T-helper 2 cell treated with Interferon-gamma antibody and Interleukin-4, amounts not matched to agents 5 μg/mL and 100 μg/mL, for 36 hours (primary cell): ENCODE data around the gene DGLUCY.
A peak's percentile ranks its signal among the peaks of the same experiment; 100 is the strongest.
"Not testable (repeated sequence)": the region's sequence is repeated elsewhere in the genome, so short reads cannot be mapped to it uniquely, and the experiment has no call there.

ENCODE experiments used
- DNase-seq: peaks from one replicate; pipeline ENCODE4 v3.0.0; 2021; ENCODE audit warnings: low spot score
- H3K27ac Mint-ChIP-seq: one replicate; pipeline ENCODE4 v1.8.0; 2021; ENCODE audit warnings: mild to moderate bottlenecking, mixed read lengths
- H3K27me3 Mint-ChIP-seq: one replicate; pipeline ENCODE4 v1.8.0; 2021; ENCODE audit warnings: low read depth, mixed read lengths
- H3K36me3 Mint-ChIP-seq: one replicate; pipeline ENCODE4 v1.8.0; 2021; ENCODE audit warnings: low read depth, mixed read lengths
- H3K4me1 Mint-ChIP-seq: one replicate; pipeline ENCODE4 v1.8.0; 2021; ENCODE audit warnings: low read depth, mixed read lengths
- H3K4me3 Mint-ChIP-seq: one replicate; pipeline ENCODE4 v1.8.0; 2022; ENCODE audit warnings: mild to moderate bottlenecking, moderate library complexity, mixed read lengths
- H3K9me3 Mint-ChIP-seq: one replicate; pipeline ENCODE4 v1.8.0; 2021; ENCODE audit warnings: mixed read lengths

The DGLUCY gene

GRCh38 chr14:91116913-91117588 is 3.2 kb downstream of the DGLUCY start:
- Mint-ChIP-seq H3K9me3 (peaks cover 9% of the 10 kb centered on the region), H3K4me1 (peaks cover 68% of the 10 kb centered on the region), H3K36me3 (peaks cover 62% of the 10 kb centered on the region), H3K4me3 (peak overlapping the region; percentile 94), H3K27ac (peak overlapping the region; percentile 97), H3K27me3 (no peaks in the 10 kb centered on the region)
- DNase-seq: peak; percentile 29

- Mint-ChIP-seq H3K9me3 (peaks cover 9% of the 10 kb centered on the region), H3K4me1 (peaks cover 65% of the 10 kb centered on the region), H3K27ac (no peak overlapping the region), H3K27me3 (no peaks in the 10 kb centered on the region), H3K4me3 (no peak overlapping the region), H3K36me3 (peaks cover 62% of the 10 kb centered on the region)
- DNase-seq: no peak
Observed at GRCh38 chr14:91117960-91118359, 4.1 kb downstream of the DGLUCY start.

GRCh38 chr14:91118511-91119068 is 4.7 kb downstream of the DGLUCY start:
- Mint-ChIP-seq H3K9me3 (peaks cover 9% of the 10 kb centered on the region), H3K4me1 (peaks cover 63% of the 10 kb centered on the region), H3K27ac (peak overlapping the region; percentile 22), H3K27me3 (no peaks in the 10 kb centered on the region), H3K36me3 (peaks cover 62% of the 10 kb centered on the region), H3K4me3 (peak overlapping the region; percentile 35)
- DNase-seq: no peak

- Mint-ChIP-seq H3K4me3 (peak overlapping the region; percentile 35), H3K9me3 (peaks cover 9% of the 10 kb centered on the region), H3K27ac (peak overlapping the region; percentile 74), H3K36me3 (peaks cover 68% of the 10 kb centered on the region), H3K4me1 (peaks cover 63% of the 10 kb centered on the region), H3K27me3 (no peaks in the 10 kb centered on the region)
- no peak for DNase-seq
Observed at GRCh38 chr14:91119556-91120311, 5.9 kb downstream of the DGLUCY start.

- H3K36me3 Mint-ChIP-seq: peaks cover 71% of the 10 kb centered on the region
- no peak overlapping the region for H3K4me3 Mint-ChIP-seq
- H3K9me3 Mint-ChIP-seq: peaks cover 9% of the 10 kb centered on the region
- no peak overlapping the region for H3K27ac Mint-ChIP-seq
- DNase-seq: no peak
- no peaks in the 10 kb centered on the region for H3K27me3 Mint-ChIP-seq
- peaks cover 49% of the 10 kb centered on the region for H3K4me1 Mint-ChIP-seq
Observed at GRCh38 chr14:91123201-91123600, 9.3 kb downstream of the DGLUCY start.

GRCh38 chr14:91124406-91125270 is 10.8 kb downstream of the DGLUCY start:
- not testable (repeated sequence) for H3K4me3 Mint-ChIP-seq, H3K9me3 Mint-ChIP-seq, DNase-seq, H3K27me3 Mint-ChIP-seq
- H3K27ac Mint-ChIP-seq: peak overlapping the region; percentile 61
- peaks cover 41% of the 10 kb centered on the region for H3K4me1 Mint-ChIP-seq
- peaks cover 66% of the 10 kb centered on the region for H3K36me3 Mint-ChIP-seq

- peak overlapping the region; percentile 61 for H3K27ac Mint-ChIP-seq
Observed at GRCh38 chr14:91125271-91125660, 11.4 kb downstream of the DGLUCY start.

GRCh38 chr14:91125801-91126200 is 11.9 kb downstream of the DGLUCY start:
- DNase-seq: no peak
- Mint-ChIP-seq H3K27me3 (no peaks in the 10 kb centered on the region), H3K4me1 (peaks cover 34% of the 10 kb centered on the region), H3K9me3 (no peaks in the 10 kb centered on the region), H3K36me3 (peaks cover 64% of the 10 kb centered on the region), H3K27ac (peak overlapping the region; percentile 61), H3K4me3 (no peak overlapping the region)

More at GRCh38 chr14:91125271-91125660, 11.4 kb downstream of the DGLUCY start:
- Mint-ChIP-seq H3K9me3 (no peaks in the 10 kb centered on the region), H3K36me3 (peaks cover 66% of the 10 kb centered on the region), H3K4me1 (peaks cover 36% of the 10 kb centered on the region), H3K4me3 (no peak overlapping the region), H3K27me3 (no peaks in the 10 kb centered on the region)
- DNase-seq: no peak

GRCh38 chr14:91126761-91127160 is 12.9 kb downstream of the DGLUCY start:
- no peak overlapping the region for H3K4me3 Mint-ChIP-seq
- H3K27me3 Mint-ChIP-seq: no peaks in the 10 kb centered on the region
- H3K27ac Mint-ChIP-seq: no peak overlapping the region
- peaks cover 31% of the 10 kb centered on the region for H3K4me1 Mint-ChIP-seq
- no peaks in the 10 kb centered on the region for H3K9me3 Mint-ChIP-seq
- no peak for DNase-seq
- H3K36me3 Mint-ChIP-seq: peaks cover 66% of the 10 kb centered on the region

GRCh38 chr14:91127401-91127801 is 13.5 kb downstream of the DGLUCY start:
- Mint-ChIP-seq H3K27ac (no peak overlapping the region), H3K27me3 (no peaks in the 10 kb centered on the region), H3K4me3 (no peak overlapping the region), H3K36me3 (peaks cover 71% of the 10 kb centered on the region), H3K4me1 (peaks cover 30% of the 10 kb centered on the region), H3K9me3 (no peaks in the 10 kb centered on the region)
- no peak for DNase-seq

- Mint-ChIP-seq H3K4me1 (peaks cover 28% of the 10 kb centered on the region), H3K36me3 (peaks cover 72% of the 10 kb centered on the region), H3K27me3 (no peaks in the 10 kb centered on the region), H3K4me3 (no peak overlapping the region), H3K9me3 (no peaks in the 10 kb centered on the region), H3K27ac (peak overlapping the region; percentile 57)
- DNase-seq: no peak
Observed at GRCh38 chr14:91127924-91128323, 14.1 kb downstream of the DGLUCY start.

- H3K27me3 Mint-ChIP-seq: no peaks in the 10 kb centered on the region
- H3K4me3 Mint-ChIP-seq: no peak overlapping the region
- H3K27ac Mint-ChIP-seq: peak overlapping the region; percentile 28
- DNase-seq: no peak
- H3K9me3 Mint-ChIP-seq: no peaks in the 10 kb centered on the region
- peaks cover 72% of the 10 kb centered on the region for H3K36me3 Mint-ChIP-seq
- H3K4me1 Mint-ChIP-seq: peaks cover 24% of the 10 kb centered on the region
Observed at GRCh38 chr14:91128699-91129098, 14.8 kb downstream of the DGLUCY start.

- no peak for DNase-seq
- Mint-ChIP-seq H3K9me3 (no peaks in the 10 kb centered on the region), H3K27me3 (no peaks in the 10 kb centered on the region), H3K27ac (no peak overlapping the region), H3K36me3 (peaks cover 74% of the 10 kb centered on the region), H3K4me1 (peaks cover 22% of the 10 kb centered on the region), H3K4me3 (no peak overlapping the region)
Observed at GRCh38 chr14:91129261-91129660, 15.4 kb downstream of the DGLUCY start.
